ENCODE measurements around the gene CTPS1.

Gene CTPS1

GRCh38 chr1:40986956-40987355 is 7.5 kb downstream of the CTPS1 start:
- no peak for ATAC-seq
- no peak for TF ChIP-seq ZFP30 (CRISPR knock-in tag; IDR thresholded peaks at IDR 0.05)
- TF ChIP-seq POU6F1 (CRISPR knock-in tag; IDR thresholded peaks at IDR 0.05; ENCODE audit: borderline replicate concordance, low read depth) = no peak
- no peak for TF ChIP-seq ZNF565 (CRISPR knock-in tag; conservative IDR thresholded peaks at IDR 0.05; ENCODE audit: low read depth)
- no peak for TF ChIP-seq ARNTL (CRISPR knock-in tag; IDR thresholded peaks at IDR 0.05; ENCODE audit: borderline replicate concordance, low read depth)
- no peak for TF ChIP-seq ZFP3 (CRISPR knock-in tag; IDR thresholded peaks at IDR 0.05)
- no peak for TF ChIP-seq RARB (CRISPR knock-in tag; IDR thresholded peaks at IDR 0.05)
- TF ChIP-seq PPARA (CRISPR knock-in tag; IDR thresholded peaks at IDR 0.05; ENCODE audit: borderline replicate concordance) = no peak
- TF ChIP-seq BACH2 (CRISPR knock-in tag; IDR thresholded peaks at IDR 0.05; ENCODE audit: borderline replicate concordance) = no peak
- TF ChIP-seq CSRNP3 (CRISPR knock-in tag; IDR thresholded peaks at IDR 0.05) = no peak

GRCh38 chr1:40987439-40988276 is 8.2 kb downstream of the CTPS1 start:
- TF ChIP-seq OSR1 (CRISPR knock-in tag; IDR thresholded peaks at IDR 0.05) = no peak
- TF ChIP-seq CREB5 (CRISPR knock-in tag; IDR thresholded peaks at IDR 0.05; ENCODE audit: low read depth) = no peak
- no peak for TF ChIP-seq PPARA (CRISPR knock-in tag; IDR thresholded peaks at IDR 0.05; ENCODE audit: borderline replicate concordance)
- TF ChIP-seq ZC3H10 (CRISPR knock-in tag; IDR thresholded peaks at IDR 0.05) = no peak
- no peak for ATAC-seq

- TF ChIP-seq PATZ1 (CRISPR knock-in tag; IDR thresholded peaks at IDR 0.05; ENCODE audit: borderline replicate concordance) (no peak), OSR1 (CRISPR knock-in tag; IDR thresholded peaks at IDR 0.05) (no peak), RARB (CRISPR knock-in tag; IDR thresholded peaks at IDR 0.05) (no peak), TSHZ2 (CRISPR knock-in tag; IDR thresholded peaks at IDR 0.05) (no peak), BACH2 (CRISPR knock-in tag; IDR thresholded peaks at IDR 0.05; ENCODE audit: borderline replicate concordance) (no peak), ZNF565 (CRISPR knock-in tag; conservative IDR thresholded peaks at IDR 0.05; ENCODE audit: low read depth) (no peak), ESRRG (CRISPR knock-in tag; IDR thresholded peaks at IDR 0.05) (no peak), ISL1 (CRISPR knock-in tag; IDR thresholded peaks at IDR 0.05) (no peak), ZFP3 (CRISPR knock-in tag; IDR thresholded peaks at IDR 0.05) (no peak), GLIS3 (CRISPR knock-in tag; IDR thresholded peaks at IDR 0.05) (no peak), PPARA (CRISPR knock-in tag; IDR thresholded peaks at IDR 0.05; ENCODE audit: borderline replicate concordance) (no peak), ZC3H10 (CRISPR knock-in tag; IDR thresholded peaks at IDR 0.05) (no peak), POU6F1 (CRISPR knock-in tag; IDR thresholded peaks at IDR 0.05; ENCODE audit: borderline replicate concordance, low read depth) (no peak)
- ATAC-seq = no peak
These were observed 8.8 kb downstream of the CTPS1 start for GRCh38 chr1:40988280-40988679.

Measured in SK-N-SH treated with all-trans-retinoic acid at 6 μM for 48 hours (cell line).